Measurements from ENCODE around the gene PLD1.

The PLD1 gene

DNA sequence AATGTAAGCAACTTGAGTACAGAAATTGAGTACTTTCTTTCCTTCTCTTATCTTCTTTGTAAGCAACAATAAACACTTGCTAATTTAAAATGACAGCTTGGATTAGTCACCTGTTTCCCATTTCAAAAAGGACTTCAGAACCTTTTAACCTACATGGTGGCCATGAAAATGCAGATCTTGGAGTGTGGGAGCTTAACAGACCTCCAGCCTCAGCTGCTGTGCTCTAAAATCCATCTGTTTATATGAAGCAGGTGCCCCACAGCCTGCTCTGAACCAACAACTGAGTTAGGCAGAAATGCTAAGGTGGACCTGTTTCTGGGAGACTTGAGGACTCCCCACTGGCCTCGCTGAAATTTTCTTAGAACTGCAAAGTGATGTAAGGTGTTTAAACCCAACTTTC is 259.0 kb downstream of the PLD1 start:
- Histone ChIP-seq H3K27me3 (ENCODE audit: insufficient read depth, low read length) (no peaks in the 10 kb centered on the region), H3K9me3 (ENCODE audit: insufficient read depth, low read depth, low read length) (no peaks in the 10 kb centered on the region), H3K36me3 (ENCODE audit: insufficient read depth, low read length) (no peaks in the 10 kb centered on the region), H3K27ac (ENCODE audit: low read depth, low read length) (no peak overlapping the region), H3K4me1 (ENCODE audit: insufficient read depth, low read length) (no peaks in the 10 kb centered on the region), H3K9ac (ENCODE audit: low read depth, low read length) (no peak overlapping the region), H3K4me3 (ENCODE audit: low read length) (no peak overlapping the region)
- WGBS: 89% methylated on average over 1 of the region's 1 CpG

Measured in HUES64 (cell line).